Panc1 (cell line): Measurements from ENCODE around the gene CDK5RAP2. TPM values are rescaled to one million over a fixed set of nuclear protein-coding genes. Genes with fewer than 3 reads are reported as not detected.
"Not testable (repeated sequence)": the region's sequence is repeated elsewhere in the genome, so short reads cannot be mapped to it uniquely, and the experiment has no call there.

Source experiments
- ATAC-seq: fragments of 200-7000 bp; cut with Tn5 transposase; 2 replicates; pipeline ENCODE4 v1.9.1; 2020; ENCODE audit warnings: mild to moderate bottlenecking, moderate library complexity
- BruUV-seq: library from RNA; stranded (reverse); fragments of 400-500 nt; replicated peaks from 2 replicates; lab custom pipeline; 2021; lab: Mats Ljungman, UMichigan
- CTCF ChIA-PET: fragments of 300-600 bp; sonication (Branson Sonifier 250); formaldehyde crosslinking; loops from one replicate; lab custom pipeline; 2022; ENCODE audit warnings: antibody characterized with exemption; lab: Charles Lee
- POLR2A ChIA-PET: fragments of 300-600 bp; sonication (Branson Sonifier 250); formaldehyde crosslinking; loops from one replicate; lab custom pipeline; 2022; ENCODE audit warnings: antibody characterized with exemption; lab: Charles Lee
- DNase-seq: peaks from one replicate; pipeline ENCODE4 v3.0.0-alpha.2; 2010; ENCODE audit warnings: low read depth, low spot score
- H3K27ac ChIP-seq: 2 replicates; pipeline ENCODE4 v1.5.1; 2011; ENCODE audit warnings: mild to moderate bottlenecking, low read length, inconsistent platforms
- H3K27me3 ChIP-seq: fragments of 200-500 bp; sonication (Bioruptor generic); 2 replicates; pipeline ENCODE4 v1.6.0; 2014; ENCODE audit warnings: low read length, inconsistent platforms; ENCODE audit not compliant: control insufficient read depth, insufficient read depth
- H3K36me3 ChIP-seq: fragments of 200-500 bp; sonication (Bioruptor generic); 2 replicates; pipeline ENCODE4 v1.5.1; 2014; ENCODE audit warnings: inconsistent platforms, mild to moderate bottlenecking, low read length, moderate library complexity; ENCODE audit not compliant: control insufficient read depth, insufficient read depth
- H3K4me1 ChIP-seq: 2 replicates; pipeline ENCODE4 v1.5.1; 2011; ENCODE audit warnings: inconsistent platforms, mild to moderate bottlenecking, low read length, moderate library complexity; ENCODE audit not compliant: control insufficient read depth, insufficient read depth
- H3K4me3 ChIP-seq, 2 experiments: 2 replicates each; pipeline ENCODE4 v1.5.1; 2011 to 2012; ENCODE audit warnings: low read depth in 2 of 2, low read length in 2 of 2, mild to moderate bottlenecking in 2 of 2, inconsistent platforms in 1 of 2, moderate library complexity in 1 of 2
- H3K9me3 ChIP-seq: fragments of 200-500 bp; sonication (Bioruptor generic); 2 replicates; pipeline ENCODE4 v1.5.1; 2014; ENCODE audit warnings: low read depth, mild to moderate bottlenecking, inconsistent platforms, low read length, moderate library complexity; ENCODE audit not compliant: control insufficient read depth, insufficient read depth
- POLR2AphosphoS5 ChIP-seq: IDR thresholded peaks from 2 replicates; pipeline ENCODE4 v1.6.1; 2012; ENCODE audit warnings: mild to moderate bottlenecking, low read depth, low read length, moderate library complexity
- SIN3A ChIP-seq: IDR thresholded peaks from 2 replicates; pipeline ENCODE4 v1.6.1; 2012; ENCODE audit warnings: low read depth, mild to moderate bottlenecking, low read length, moderate library complexity, borderline replicate concordance; ENCODE audit not compliant: insufficient read depth
- TCF7L2 ChIP-seq: IDR thresholded peaks from 2 replicates; pipeline ENCODE4 v1.6.1; 2011; ENCODE audit warnings: mild to moderate bottlenecking, low read depth, low read length, inconsistent platforms
- in situ Hi-C: cut with HindIII; loops from 2 replicates; pipeline ENCODE4 v1.10.0; 2016; ENCODE audit warnings: low sequenced_read_pairs, low pct_unique_long_range_greater_than_20kb
- intact Hi-C: fragments of 100-400 bp; cut with micrococcal nuclease; formaldehyde crosslinking; loops from one replicate; pipeline ENCODE4 v1.10.0; 2022; ENCODE audit not compliant: unreplicated experiment
- total RNA-seq: library from RNA; stranded (reverse); gene quantifications from one replicate; pipeline ENCODE4 v1.2.1, GENCODE V29; 2021; ENCODE audit not compliant: unreplicated experiment
- TF ChIP-seq, protein P1 (sequence below), 2 experiments: IDR thresholded peaks; 2 replicates each; pipeline ENCODE4 v1.6.1; 2011 to 2012; ENCODE audit warnings: low read depth in 2 of 2, control low read depth in 1 of 2, low read length in 1 of 2, mild to moderate bottlenecking in 1 of 2, moderate library complexity in 1 of 2; ENCODE audit not compliant: insufficient read depth in 1 of 2
- TF ChIP-seq, protein P2 (sequence below): fragments of 450-650 bp; IDR thresholded peaks from 2 replicates; pipeline ENCODE4 v1.5.1; 2017; ENCODE audit warnings: mild to moderate bottlenecking

Gene CDK5RAP2
- total RNA-seq, 1 experiment from 2014 or later: 47.7 TPM

DNA sequence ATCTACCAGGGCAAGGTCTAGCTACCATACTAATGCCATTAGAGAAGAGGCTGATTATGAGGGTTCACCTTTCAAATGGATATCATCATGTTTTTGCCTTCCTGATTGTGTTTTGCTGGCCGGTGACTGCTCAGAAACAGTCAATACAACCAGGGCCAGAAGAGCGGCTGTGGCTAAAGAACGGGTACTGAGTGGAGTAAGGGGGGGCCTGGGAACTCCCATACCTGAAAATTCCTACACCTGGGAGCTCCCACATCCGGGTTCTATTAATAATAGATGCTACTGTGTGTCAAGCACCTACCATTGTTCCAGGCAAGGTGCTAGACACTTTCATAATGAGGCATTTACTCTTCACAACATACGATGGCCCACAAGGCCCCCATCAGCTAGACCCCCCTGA is 79.2 kb downstream of the CDK5RAP2 start:
- H3K36me3 ChIP-seq: no peaks in the 10 kb centered on the region
- TF ChIP-seq, protein P1, sequence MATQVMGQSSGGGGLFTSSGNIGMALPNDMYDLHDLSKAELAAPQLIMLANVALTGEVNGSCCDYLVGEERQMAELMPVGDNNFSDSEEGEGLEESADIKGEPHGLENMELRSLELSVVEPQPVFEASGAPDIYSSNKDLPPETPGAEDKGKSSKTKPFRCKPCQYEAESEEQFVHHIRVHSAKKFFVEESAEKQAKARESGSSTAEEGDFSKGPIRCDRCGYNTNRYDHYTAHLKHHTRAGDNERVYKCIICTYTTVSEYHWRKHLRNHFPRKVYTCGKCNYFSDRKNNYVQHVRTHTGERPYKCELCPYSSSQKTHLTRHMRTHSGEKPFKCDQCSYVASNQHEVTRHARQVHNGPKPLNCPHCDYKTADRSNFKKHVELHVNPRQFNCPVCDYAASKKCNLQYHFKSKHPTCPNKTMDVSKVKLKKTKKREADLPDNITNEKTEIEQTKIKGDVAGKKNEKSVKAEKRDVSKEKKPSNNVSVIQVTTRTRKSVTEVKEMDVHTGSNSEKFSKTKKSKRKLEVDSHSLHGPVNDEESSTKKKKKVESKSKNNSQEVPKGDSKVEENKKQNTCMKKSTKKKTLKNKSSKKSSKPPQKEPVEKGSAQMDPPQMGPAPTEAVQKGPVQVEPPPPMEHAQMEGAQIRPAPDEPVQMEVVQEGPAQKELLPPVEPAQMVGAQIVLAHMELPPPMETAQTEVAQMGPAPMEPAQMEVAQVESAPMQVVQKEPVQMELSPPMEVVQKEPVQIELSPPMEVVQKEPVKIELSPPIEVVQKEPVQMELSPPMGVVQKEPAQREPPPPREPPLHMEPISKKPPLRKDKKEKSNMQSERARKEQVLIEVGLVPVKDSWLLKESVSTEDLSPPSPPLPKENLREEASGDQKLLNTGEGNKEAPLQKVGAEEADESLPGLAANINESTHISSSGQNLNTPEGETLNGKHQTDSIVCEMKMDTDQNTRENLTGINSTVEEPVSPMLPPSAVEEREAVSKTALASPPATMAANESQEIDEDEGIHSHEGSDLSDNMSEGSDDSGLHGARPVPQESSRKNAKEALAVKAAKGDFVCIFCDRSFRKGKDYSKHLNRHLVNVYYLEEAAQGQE (IDR thresholded peaks at IDR 0.05; ENCODE audit: insufficient read depth in 1 of 2, low read depth in 2 of 2, low read length in 1 of 2): no peak
- TF ChIP-seq, protein P2, sequence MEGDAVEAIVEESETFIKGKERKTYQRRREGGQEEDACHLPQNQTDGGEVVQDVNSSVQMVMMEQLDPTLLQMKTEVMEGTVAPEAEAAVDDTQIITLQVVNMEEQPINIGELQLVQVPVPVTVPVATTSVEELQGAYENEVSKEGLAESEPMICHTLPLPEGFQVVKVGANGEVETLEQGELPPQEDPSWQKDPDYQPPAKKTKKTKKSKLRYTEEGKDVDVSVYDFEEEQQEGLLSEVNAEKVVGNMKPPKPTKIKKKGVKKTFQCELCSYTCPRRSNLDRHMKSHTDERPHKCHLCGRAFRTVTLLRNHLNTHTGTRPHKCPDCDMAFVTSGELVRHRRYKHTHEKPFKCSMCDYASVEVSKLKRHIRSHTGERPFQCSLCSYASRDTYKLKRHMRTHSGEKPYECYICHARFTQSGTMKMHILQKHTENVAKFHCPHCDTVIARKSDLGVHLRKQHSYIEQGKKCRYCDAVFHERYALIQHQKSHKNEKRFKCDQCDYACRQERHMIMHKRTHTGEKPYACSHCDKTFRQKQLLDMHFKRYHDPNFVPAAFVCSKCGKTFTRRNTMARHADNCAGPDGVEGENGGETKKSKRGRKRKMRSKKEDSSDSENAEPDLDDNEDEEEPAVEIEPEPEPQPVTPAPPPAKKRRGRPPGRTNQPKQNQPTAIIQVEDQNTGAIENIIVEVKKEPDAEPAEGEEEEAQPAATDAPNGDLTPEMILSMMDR: no peak
- TF ChIP-seq POLR2AphosphoS5: no peak
- no peak for TF ChIP-seq TCF7L2
- no peak for TF ChIP-seq SIN3A
- BruUV-seq: no TSS peak
- in situ Hi-C loops: no loop called here
- POLR2A ChIA-PET: no interaction called here
- no peaks in the 10 kb centered on the region for H3K9me3 ChIP-seq
- ATAC-seq: no peak
- H3K27me3 ChIP-seq: no peaks in the 10 kb centered on the region
- intact Hi-C loops: no loop called here
- H3K4me3 ChIP-seq: no peak overlapping the region
- CTCF ChIA-PET: no interaction called here
- no peak for DNase-seq
- no peaks in the 10 kb centered on the region for H3K4me1 ChIP-seq
- H3K27ac ChIP-seq: no peak overlapping the region

DNA sequence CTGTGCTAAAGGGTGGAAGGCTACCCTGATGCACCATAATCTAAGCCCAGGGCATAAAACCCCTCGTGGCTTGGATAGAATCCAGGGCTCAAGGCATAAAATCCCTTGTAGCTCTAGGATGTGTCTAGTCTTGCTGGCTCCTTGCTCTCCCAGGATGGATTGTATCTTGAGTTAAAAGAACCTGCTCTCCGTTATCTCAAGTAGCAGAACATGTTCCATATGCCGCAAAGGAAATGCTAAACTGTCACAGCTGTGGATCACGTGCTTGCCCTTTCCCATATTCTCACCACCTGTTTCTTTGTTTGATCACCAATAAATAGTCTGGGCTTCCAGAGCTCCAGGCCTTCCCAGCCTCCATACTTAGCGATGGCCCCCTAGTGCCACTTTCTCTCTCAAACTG is 82.1 kb downstream of the CDK5RAP2 start:
- in situ Hi-C loops, CTCF ChIA-PET, BruUV-seq: not testable (repeated sequence)

DNA sequence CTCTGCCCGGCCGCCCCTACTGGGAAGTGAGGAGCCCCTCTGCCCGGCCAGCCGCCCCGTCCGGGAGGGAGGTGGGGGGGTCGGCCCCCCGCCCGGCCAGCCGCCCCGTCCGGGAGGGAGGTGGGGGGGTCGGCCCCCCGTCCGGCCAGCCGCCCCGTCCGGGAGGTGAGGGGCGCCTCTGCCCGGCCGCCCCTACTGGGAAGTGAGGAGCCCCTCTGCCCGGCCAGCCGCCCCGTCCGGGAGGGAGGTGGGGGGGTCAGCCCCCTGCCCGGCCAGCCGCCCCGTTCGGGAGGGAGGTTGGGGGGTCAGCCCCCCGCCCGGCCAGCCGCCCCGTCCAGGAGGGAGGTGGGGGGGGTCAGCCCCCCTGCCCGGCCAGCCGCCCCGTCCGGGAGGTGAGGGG is 83.5 kb downstream of the CDK5RAP2 start:
- POLR2A ChIA-PET, H3K4me3 ChIP-seq, H3K4me1 ChIP-seq, in situ Hi-C loops, intact Hi-C loops, H3K9me3 ChIP-seq, H3K27ac ChIP-seq, DNase-seq, CTCF ChIA-PET, H3K27me3 ChIP-seq, H3K36me3 ChIP-seq, BruUV-seq, ATAC-seq: not testable (repeated sequence)

More for the DNA sequence above, 82.1 kb downstream of the CDK5RAP2 start:
- H3K27me3 ChIP-seq, H3K4me3 ChIP-seq, H3K9me3 ChIP-seq, intact Hi-C loops, H3K4me1 ChIP-seq, H3K36me3 ChIP-seq, H3K27ac ChIP-seq, POLR2A ChIA-PET, DNase-seq, ATAC-seq: not testable (repeated sequence)
